Fibroblast of upper back skin (primary cell): Measurements from ENCODE around the gene SMARCC1.

Experiments used
- DNase-seq: peaks from one replicate; pipeline ENCODE4 v3.0.0-alpha.2; 2013

SMARCC1 gene

DNA sequence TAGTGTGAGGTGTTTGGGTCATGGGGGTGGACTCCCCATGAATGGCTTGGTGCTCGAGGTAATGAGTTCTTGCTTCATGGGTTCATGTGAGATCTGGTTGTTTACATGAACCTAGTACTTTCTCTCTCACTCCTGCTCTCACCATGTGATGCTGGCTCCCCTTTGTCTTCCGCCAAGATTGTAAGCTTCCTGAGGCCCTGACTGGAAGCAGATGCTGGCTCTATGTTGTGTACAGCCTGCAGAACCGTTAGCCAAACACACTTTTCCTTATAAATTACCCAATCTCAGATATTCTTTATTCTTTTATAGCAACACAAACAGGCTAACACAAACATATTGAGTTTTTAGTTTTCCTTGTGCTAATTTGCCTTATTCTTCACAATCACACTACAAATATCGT lies 199.9 kb downstream of the SMARCC1 start:
- no peak for DNase-seq

DNA sequence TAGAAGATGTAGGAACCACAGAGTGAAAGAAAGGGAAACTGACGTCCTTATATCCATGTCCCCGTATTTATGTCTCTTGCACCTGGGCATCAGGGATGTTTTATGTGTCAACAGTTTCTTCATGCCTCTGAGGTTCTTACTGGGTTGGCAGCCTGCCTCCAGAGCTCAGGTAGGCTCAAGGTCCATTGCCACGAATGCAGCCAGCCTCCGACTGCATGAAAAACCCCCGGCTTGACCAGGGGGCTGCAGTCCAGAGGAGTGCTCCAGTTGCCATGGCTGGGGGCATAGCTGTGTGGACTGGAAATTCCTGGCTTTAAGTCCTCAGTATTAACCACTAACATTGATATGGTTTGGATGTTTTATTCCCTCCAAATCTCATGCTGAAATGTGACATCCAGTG lies 200.3 kb downstream of the SMARCC1 start:
- DNase-seq = no peak

DNA sequence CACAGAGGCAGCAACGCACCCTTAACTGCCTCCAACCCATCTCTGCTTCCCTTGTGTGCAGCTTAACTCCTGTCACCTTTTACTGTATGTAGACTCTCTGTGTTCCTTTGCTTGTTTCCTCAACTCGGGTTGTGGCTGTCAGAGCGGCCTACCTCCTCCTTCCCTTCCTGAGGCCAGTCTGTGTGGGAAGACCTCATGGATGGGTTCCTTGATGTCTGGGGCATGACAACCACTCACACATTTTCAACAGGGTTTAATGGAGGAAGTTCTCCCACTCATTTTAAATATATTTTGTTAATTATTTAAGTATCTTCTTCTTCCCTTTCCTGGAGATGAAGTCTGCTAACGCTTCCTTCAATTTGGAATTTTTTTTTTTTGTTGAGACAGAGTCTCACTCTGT lies 201.2 kb downstream of the SMARCC1 start:
- no peak for DNase-seq

DNA sequence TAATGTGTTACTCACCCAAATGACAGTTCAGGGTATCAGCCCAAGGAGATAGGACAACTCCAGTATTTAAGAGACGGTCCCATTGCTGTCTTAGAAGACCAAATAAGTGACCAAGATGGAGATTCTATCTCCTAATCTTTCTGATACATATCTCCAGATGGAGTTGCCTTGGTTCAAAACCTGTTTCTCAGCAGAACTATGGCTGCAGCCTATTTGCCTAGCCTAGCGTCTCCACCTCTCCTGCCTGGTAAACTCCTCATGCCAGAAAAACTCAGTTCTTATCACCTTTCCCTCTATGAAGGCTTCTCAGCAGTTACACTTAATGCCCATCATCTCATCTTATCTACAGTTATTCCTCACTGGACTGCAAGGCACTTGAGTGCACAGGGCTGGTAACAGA lies 201.8 kb downstream of the SMARCC1 start:
- DNase-seq = no peak

DNA sequence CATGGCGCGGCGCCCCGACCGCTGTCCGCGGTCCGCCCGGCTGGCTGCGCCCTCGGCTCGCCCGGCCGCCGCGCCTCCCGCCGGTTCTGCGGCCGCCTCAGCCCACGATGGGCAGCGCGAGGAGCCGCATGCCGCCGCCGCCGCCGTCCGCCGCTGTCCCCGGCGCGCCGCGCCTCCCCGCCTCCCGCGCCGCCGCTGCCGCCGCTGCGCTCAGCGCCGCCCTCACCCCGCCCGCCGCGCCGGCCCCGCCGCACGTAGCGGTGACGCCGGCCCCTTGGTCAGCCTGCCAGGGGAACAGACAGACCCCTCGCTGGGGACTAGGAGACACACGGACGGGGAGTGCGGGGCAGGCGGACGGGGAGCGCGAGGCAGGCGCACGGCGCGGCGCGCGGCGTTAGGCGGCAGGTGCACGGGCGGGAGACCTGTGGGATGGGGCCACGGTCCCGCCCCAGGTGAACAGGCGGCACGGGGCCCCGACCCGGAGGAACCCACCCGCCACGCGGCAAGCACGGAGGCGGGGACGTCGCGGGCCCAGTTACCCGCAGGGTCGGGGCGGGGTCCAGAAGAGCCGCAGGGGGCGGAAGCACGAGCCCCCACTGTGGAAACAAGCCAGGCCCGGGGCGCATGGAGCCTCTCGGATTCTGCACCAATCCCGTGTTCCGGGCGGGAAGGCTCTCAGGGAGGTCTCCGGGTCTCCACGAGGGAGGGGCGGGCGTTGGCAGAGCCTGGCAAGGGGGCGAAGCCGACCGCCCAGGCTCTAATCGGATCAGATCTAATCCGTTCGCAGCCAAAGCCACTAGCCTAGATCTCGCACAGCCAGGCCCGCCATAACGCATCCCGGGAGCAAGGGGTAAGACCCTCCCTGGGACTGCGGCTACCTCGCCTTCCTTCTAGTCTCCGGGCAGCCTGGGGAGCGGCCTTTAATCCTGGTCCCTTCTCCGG lies 202.7 kb downstream of the SMARCC1 start, which contains the start of gene CSPG5:
Gene CSPG5, minus strand, starts transcription at position 175 of the 942 bp plus-strand sequence. Its CDS starts 172 bp downstream, at position 3.
- no peak for DNase-seq

DNA sequence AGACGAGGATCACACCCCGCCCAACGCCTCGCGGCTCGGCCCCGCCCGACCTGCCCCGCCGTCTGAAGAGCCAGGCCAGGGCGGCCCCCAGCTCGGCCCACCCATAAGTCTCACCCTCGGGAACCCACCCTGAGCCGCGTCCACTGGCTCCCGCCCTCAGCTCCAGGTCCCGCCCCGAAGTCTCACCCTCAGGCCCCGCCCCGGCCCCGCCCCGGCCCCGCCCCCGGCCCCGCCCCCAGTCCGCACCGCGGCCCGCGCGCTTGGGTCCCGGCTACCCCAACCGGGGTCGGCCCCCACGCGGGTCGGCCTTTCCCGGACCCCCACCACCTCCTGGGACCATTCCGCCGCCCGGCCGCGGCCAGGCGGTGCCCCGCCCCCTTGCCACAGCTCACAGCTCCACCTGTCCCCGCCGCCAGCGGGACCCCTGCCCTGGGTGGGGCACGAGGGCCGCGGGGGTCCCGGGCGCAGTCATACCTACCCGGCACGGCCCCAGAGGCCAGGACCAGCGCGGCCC lies 203.5 kb downstream of the SMARCC1 start:
- DNase-seq = no peak

DNA sequence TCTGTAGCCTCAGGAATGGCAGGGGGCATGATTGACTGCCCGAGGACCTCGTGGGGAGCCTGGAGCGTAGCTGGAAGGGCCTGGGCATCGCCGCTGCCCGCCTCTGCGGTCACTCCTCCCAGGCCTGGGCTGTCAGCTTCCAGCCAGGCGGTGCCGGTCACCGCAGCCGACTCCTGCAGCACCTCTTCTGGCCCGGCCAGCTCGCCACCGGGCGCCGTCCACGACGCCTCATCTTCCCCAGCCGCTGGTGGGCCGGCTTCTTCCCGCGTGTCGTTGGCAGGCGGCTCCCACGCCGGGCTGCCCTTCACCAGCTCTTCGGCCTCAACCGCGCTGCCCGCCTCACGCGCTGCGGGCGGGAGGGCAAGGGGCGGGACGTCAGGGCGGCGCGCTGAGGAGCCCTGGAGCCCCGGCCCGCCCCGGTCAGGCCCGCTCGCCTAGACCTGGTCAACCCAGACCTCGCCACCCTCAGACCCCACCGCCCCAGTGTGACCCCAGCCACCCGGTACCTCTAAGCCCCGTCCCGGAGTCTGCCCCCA lies 204.0 kb downstream of the SMARCC1 start:
- DNase-seq = no peak

DNA sequence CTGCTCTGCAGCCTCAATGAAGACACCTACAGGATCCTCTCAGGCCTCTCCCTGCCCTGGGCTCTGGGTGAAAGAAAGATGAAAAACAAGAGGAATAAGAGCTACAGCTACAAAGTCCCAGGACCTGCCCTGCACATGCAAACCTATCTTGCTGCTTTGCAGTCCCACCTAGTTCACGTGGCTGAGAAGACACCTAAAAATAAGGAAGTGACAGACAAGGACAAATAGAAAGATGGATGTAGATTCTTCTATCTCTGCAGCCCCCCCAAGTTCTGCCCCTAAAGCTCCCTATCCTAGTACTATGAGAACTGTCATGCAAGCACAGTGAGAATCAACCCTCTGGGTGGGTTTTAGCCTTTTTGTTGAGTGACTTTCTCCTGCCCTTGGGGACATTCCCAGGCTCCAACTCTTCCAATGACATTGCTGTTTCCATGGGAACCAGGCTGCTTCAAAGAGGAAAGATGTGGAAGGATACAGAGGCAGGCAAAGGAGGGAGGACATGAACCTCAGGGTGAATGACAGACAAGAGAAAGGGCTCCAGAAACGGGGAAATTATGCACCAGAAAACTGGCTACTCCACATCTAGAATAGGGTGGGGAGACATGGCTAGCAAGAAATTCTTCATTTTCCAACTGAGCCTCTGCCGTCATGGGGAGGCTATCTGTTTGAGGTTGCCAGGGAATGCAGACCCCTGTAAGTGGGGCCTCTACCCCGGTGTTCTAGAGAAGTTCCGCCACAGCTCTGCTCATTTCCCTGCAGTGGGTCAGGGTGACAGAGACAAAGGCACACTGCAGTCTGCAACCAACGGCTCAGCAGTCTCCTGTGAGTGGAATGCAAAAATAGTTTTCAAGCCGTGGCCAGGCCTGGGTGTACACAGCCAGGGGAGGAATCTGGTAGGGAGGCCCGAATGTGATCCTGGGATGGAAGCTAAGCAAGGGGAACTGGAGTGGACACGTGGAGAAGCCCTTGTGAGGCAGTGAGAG lies 208.2 kb downstream of the SMARCC1 start:
- no peak for DNase-seq

DNA sequence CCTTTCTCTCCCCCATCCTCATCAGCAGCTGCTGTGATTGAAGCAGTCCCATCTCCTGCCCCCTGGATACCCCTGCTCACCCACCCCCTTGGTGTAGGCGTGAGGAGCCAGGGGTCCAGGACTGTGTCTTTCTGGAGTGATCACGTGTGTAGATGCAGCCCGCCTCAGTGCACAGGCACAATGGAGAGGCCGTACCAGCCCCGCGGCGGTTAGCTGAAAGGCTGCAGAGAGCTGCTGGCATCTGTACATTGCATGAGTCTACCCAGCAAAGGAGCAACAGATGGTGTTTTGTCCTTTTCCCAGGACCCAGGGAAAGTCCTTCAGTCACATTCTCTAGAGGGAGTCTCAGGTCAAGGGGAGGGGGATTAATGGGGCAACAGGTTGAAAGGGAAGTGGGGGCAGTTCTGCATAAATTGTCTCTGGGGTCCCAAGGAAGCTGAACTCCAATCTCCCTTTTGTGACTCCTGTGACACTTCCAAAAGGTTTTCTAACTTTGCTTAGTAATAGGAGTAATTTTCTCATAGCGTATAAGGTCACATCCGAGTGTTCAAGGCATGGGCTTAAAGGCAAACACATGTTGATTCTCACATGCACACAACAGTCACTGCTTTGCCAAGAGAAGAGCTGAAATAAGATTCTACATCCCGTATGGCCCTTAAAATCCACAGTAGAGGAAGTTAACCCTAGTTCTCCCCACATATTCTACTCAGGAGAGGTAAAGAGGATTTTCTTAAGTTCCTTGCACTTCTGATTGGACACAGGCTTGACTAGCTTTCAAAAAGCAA lies 210.1 kb downstream of the SMARCC1 start:
- no peak for DNase-seq

DNA sequence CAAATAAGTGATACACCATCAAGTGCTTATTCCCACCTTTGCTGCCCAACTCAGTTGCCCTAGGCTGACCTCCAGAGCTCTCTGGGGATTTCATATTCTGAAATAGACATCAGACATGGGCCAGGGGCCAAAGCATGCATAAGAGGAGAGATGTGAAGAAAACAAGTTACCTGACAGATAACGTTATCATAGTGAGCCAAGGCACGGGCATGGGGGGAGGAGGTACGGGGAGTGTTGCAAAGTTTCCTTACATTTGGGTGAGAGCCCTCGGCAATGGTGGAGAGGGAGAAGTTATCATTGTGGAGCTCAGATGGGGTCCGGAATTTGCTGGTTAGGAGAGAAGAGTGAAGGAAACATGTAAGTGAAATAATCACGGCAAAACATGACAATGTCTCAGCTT lies 212.8 kb downstream of the SMARCC1 start:
- no peak for DNase-seq

DNA sequence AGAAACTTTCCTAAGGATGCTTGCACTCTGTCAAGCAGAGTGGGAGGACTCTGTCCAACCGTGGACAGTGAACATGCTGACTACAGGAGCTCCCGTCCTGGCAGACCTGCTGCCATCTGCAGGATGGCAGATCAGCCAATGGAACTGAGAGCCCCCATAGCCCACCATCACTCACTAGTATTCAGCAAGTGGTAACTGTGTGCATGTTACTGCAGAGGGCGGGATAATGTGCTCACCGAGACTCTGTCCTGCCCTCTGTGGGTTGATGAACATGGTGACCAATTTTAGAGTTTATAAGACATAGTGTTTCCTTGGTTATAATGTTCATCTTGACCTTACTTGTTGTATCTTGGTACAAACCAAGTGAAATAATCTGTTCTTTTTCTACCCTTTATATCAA lies 214.5 kb downstream of the SMARCC1 start:
- no peak for DNase-seq

DNA sequence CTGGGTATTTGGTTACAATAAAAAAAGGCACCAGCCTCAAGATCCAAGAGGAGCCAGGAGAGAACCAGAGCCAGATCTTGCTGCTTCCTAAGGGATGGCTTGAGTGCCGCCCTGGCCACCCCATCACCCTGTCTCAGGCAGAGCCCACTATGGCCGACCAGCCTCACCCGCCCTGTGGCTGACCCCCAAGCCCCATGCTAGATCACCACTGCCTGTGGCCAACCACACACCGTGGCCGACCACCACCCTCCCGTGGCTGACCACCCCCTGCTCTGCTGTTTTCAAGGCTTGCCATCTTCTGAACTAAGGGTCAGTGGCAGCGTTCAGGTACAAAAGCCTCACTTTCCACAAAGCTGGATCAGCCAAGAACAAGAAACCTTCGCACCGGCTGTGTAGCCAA lies 215.0 kb downstream of the SMARCC1 start:
- no peak for DNase-seq

DNA sequence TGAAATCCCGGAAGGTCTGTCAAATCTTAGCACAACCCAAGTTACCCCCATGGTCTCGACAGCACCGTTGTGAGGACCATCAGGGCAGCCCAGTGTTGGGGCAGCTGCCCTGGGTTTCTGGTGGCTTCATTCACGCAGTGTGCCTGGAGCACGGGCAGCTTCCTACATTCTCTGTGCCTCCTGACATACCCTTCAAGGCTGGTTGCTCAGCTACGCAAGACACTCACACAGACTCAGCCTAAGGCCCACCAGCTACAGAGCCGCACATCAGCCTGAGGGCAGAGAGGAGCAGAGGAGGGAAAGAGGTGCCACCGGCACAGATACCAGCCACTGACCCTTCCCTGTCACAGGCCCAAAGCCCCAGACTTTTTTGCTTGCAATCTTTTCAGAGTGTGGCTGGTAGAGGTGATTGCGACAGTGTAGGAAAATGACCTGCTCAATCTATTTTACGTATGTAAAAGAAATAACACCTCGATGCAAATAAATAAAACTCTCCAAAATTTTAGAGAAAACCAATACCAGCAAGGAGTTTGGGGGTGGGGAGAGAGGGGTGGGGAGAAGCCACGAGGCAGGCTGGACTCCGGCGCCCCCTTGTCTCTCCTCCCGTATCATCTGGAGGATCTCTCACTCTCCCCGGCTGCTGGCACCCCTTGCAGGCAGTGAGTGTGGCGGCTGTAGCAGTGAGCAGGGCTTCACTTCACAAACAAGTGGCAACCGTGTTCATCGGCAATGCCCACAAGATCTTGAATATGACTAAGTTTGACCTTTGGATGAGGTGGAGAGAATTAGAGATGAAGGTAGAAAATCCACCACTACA lies 215.8 kb downstream of the SMARCC1 start:
- no peak for DNase-seq

DNA sequence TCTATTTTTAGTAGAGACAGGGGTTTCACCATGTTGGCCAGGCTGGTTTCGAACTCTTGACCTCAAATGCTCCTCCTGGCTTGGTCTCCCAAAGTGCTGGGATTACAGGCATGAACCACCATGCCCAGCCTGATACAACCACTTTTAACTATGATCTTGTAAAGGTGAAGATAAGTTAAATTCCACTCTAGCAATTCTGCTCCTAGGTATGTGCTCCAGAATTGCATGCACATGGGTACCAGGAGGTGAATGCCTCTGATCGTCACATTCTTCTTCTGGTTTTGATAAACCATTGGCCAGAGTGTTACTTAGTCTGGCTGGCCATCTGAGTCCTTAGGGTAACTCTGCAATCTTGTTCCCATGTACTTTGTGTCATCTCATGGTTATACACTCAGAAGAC lies 225.3 kb downstream of the SMARCC1 start:
- DNase-seq = no peak

DNA sequence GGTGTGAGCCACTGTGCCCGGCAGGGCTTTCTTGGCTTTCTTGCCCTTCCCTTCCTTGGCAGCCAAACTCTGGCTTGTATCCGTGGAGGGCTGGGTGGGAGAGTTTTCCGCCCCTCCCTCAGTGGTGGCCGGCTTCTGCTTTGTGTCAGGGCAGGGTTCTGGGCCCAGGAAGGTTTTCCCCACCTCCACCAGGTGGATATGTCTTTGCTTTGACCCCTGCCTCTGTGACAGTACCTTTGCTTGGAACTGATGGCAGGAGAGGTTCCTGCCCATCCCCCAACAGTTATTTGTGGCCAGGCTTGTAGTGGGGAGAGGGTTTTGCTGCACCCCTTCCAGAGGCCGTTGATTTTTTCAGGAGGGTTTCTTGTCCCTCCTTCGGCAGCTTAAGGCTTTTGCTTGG lies 227.4 kb downstream of the SMARCC1 start:
- DNase-seq = no peak

DNA sequence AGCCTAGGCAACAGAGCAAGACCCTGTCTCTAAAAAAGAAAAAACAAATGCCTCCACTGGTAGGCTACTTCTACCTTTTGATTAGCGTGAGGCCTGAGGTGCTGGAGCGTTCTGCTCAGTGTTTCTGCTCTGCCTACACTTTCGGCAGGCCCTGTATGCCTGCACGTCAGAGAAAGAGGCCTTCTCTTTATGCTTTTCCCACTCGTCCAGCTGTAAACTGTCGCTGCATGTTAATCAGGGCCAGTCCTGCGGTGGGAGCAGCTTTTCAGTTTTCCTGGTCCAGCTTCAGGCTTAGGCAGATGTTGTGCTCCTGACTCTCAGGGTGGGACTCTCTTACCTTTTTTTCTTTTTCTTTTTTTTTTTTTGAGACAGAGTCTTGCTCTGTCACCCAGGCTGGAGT lies 228.3 kb downstream of the SMARCC1 start:
- no peak for DNase-seq

DNA sequence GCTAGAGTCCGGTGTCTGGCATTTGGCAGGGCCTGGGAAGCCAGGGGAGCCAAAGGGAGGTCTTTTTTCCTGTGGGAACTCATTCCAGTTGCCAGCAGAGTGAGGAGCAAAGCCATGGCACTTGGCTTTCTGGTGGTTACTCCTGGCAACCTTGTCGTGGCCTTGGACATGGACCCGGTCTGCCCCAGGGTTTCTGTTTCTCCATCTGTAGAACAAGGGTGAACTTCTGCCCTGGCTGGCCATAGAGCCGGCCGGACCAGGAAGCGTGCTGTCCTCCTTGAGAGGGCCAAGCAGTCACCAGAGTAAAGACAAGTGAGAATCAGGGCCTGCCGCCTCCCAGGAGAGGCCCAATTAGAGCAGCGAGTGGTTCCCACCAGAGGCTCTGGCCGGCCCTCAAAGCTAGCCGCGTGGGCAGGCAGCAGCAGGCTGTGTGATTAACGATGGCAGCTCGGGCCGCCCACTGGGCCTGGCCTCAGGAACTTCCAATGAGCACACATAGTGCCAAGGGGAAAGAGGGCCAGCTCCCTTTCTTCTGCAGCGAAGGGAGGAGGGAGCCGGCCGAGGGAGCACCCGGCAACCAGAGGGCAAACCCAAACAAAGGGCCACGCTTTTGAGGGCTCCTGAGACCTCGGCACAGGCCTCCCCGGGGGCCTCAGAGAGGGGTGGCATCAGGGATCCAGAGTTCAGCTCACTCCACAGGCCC lies 239.1 kb downstream of the SMARCC1 start:
- peak; percentile 7 for DNase-seq

DNA sequence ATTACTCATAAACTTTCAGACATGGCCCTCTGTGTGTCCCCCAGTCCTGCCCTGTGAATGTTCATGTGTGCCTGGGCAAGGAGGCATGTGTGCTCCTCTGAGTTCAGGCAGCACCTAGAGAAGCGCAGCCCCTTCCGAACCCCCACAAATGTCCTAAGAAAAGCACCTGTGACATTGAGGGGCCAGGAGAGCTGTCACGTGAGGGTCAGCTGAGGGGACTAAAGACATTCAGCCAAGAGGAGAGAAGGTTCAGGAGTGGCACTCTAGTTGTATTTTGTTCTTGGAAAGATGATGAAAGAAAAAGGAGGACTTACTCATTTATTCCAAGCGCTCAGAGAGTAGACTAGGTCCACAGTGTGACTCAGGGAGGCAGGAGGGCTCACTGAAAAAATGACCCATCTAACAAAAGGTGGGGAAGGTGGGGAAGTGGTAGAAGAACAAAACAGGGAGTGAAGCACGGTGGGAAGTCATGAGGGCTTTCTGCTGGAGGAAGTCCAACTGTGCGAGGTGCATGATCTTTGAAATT lies 240.0 kb downstream of the SMARCC1 start:
- no peak for DNase-seq

DNA sequence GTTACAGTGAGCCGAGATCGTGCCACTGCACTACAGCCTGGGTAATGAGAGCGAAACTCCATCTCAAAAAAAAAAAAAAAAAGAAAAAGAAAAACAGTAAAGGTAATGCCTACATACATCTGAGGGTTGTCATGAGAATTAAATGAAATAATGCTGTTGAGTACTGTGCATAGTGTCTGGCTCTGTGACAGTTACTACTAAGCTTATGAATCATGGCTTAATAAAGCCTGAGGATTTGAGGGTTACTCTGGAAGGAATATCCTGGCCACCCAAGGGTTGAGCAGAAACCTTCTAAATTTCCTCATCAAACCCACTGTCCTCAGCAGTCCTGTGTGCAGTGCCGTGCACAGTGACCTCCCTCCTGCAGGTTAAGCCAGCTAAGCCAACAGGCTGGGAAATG lies 241.4 kb downstream of the SMARCC1 start:
- DNase-seq = peak; percentile 24

DNA sequence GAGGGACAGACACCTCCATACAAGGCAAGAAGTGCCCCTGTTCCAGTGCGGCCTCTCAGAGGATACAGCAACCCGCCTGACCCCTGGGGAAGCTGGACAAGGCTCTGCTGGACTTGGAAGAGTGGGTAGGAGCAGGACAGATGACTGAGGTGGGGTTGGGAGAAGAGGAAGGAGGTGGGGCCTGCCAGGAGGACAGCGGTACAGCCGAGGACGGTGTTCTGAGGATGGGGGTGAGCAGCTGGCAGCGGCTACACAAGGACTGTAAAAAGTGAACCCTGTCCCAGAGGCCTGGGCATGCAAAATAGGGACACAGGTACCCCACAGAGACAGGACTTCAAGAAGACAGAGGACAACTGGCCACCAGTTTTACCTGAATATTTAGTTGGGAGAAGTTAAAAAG lies 244.7 kb downstream of the SMARCC1 start:
- DNase-seq = no peak
